NCI-H226 (cell line): Measurements from ENCODE around the gene SUFU.

Experiments used
- DNase-seq: peaks from one replicate; pipeline ENCODE4 v3.0.0-alpha.2; 2015

The SUFU gene

DNA sequence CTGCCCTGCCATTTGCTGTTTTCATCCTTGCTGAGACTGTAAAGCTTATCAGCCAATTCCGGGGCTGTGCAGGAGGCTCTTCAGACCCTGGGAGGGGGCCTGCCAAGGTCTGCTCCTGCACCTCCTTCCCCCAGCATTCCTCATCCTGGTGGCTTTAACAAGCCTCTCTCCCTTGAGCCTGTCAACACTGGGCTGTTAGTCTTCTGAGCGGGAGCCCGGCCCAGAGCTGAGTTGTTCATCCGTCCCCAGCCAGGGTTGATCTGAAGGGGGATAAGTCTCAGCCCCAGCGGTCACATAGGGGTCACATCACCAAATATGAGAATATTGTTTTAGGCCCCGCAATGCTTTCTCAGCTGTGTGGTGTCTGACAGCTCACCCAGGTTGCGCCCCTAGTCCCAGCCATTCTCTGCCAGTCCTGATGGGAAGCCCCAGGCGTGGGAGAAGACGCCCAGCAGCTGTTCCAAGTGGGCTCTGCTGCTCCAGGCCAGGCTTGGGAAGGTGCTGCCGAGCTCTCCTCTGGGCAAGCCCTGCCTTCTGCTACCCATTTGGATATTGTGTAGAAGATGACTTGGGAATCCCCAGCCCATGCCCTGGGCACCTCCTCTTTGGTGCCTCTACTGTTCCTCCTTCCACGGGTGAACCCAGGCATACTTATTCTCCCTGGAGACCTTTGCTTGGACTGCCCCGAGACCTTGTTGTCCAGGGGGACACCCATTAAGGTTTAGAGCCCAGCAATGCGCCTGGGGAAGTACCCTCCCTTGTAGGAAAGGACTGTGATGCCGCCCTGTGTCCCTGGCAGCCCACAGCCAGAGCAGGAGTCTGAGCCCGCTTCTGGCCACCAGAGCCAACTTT lies 117.0 kb downstream of the SUFU start:
- DNase-seq: no peak

DNA sequence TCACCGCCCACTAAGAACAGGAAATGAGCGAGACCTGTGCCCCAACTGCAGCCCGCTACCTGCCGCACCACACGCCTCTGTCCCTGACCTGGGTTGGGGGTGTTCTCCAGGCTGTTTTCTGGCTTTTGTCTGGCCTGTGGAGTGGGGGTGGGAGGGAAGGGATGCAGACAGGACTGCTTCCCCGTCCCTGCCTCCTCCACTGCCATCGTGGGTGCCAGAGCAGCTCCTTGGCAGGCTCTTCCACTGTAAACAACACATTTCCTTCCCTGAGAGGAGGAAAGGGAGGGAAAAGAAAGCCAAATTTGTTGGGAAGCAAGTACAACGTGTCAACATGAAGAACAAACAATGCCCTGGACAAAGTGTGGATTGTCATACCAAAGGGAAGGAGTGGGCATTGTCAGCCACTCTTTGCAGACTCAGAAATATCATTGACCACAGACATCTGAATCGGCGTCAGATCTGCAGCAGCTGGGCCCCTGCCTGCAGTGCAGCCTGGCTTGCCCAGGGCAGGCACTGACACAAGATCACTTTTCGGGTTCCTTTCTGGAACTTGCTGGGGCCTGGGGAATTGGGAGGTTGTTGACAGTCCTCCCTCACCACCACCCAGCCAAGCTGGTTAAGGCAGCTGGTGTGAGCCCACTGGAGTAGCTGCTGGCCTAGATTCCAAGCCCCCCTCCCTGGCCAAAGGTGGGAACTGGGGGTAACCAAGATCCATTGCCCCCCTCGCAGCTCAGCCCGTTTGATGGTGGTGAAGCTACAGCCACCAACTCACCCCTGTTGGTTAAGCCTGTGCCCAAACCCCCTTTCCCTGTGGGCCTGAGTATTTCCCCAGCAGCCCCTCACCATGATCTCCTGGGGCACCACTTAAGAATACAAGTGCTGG lies 117.9 kb downstream of the SUFU start:
- DNase-seq: no peak

DNA sequence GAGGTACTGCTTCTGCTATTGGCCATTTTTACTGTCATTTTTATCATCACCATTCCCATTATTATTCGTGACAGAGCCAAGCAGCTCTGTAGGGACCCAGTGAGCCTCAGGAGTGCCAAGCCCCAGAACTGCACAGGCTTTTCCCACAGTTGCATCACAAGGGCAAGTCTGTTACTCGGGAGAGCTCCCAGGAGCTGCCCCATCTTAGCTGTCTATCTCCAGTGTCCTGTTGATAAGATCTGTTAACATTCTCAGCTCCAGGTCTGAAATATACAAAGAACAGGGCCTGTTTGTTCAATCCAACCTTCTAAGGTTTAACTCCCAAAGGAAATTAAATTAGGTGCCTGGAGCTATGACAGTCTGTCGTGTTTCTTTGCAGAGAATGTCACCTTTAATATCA lies 120.3 kb downstream of the SUFU start:
- no peak for DNase-seq

DNA sequence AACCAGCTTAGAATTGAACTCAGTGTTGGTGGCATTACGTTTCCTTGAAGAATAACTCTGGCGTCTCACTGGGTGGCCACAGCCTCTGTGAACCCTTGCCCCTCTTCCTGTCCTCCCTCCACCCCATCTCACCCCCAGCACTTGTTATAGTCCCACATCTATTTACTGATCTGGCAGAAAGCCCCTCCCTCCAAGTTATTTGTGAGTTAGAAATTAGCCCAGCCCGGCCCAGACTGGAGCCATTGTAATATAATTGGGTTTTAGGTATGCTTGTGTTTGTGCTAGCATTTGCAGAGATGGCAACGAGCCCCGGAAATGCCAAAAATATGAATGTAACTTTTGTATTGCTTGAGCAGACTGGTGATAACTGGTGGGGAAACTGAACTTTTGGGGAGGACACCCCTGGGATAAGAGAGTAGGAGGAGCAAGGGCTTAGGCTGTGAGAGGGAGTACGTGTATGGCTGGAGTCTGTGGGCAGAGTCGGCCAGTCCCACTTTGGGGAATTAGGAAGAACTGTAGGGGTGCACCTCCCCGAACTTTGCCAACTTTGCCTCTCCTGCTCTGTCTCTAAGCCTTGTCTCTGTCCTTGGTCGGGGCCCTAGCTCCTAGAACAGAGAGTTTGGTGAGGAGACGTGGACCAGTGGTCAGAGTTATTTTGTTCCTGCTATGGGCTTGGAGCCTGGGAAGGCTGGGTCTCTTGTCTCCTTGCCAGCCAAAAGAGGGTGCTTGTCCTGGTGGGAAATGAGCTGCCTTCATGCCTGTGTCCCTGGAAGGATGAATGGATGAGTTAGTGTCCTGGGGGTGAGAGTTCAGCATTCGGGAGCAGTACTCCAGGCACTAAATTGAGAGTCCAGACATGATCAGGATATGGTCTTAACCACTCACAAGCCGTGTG lies 121.2 kb downstream of the SUFU start:
- DNase-seq: peak; percentile 56

DNA sequence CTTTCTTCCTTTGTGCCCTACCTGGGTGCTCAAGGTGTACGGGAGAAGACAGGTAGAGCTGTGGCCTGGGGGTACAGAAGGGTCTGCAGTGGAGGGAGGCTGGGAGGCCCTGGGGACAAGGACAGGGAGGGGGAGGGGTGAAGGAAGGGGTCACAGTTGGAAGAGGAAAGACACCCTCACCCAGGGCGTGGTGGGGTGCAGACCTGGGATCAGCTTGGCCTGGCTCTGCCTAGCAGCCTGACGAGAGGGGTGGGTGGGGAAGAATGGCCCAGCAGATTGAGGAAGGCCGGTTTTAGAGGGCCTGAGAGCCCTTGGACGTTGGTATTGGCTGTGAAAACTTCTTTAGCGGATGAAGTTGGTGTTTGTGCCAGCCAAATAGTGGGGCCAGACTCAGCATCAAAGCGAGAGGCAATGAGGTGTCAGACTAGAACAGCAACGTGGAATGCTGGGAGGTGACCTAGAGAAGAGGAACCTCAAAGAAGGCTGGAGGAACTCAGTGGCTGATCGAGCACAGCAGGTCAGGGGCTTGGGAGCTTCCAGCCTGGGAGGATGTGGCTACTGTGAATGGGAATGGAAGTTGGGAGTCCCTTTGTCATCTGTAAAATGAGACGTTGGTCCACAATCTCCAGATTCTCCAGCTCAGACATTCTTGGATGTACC lies 122.4 kb downstream of the SUFU start:
- no peak for DNase-seq

DNA sequence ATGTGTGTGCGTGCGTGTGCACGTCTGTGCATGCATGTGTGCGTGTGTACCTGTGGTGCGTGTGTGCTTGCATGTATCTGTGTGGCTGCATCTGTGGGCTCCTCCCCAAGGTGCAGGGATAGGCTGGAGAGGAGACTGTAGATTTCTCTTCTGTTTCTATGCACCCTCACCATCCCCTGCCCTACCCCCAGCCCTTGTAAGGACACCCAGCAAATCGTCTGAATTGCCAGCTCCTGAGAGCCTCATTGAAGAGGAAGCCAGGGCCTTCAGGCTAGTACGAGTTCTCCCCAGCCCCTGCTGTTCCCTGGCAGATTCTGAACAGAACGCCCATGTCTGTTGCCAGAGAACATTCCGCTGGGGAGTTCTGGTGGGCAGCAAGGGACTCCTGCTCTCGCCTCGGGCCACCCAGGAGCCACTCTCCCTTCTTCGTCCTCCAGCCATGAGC lies 123.5 kb downstream of the SUFU start:
- DNase-seq: no peak

DNA sequence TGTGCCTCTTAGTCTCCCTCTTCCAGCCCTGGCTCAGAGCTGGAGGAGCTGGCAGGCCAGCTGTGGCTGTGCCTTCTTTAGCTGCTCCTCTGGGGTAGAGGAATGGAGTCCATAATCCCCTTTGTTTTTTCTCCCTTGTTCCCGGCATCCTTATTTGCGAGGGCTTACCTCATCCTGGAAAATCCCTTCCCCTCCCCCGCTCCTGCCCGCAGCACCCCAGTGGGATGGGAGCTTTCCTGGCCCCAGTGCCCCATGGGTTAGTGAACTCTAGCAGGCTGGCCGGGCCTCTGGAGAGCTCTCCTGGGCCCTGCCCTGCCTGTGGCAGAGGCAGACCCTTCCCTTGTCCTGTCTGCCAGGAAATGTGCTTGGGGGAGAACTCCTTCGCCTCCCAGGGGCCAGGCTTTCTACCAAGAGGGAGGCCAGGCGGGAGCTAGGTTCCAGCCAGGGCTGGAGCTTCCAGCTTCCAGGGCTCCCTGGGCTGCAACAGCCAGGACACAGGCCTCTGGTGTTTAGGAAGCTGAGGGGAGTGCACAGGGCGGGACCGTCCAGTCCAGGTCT lies 124.0 kb downstream of the SUFU start:
- DNase-seq: peak; percentile 82

DNA sequence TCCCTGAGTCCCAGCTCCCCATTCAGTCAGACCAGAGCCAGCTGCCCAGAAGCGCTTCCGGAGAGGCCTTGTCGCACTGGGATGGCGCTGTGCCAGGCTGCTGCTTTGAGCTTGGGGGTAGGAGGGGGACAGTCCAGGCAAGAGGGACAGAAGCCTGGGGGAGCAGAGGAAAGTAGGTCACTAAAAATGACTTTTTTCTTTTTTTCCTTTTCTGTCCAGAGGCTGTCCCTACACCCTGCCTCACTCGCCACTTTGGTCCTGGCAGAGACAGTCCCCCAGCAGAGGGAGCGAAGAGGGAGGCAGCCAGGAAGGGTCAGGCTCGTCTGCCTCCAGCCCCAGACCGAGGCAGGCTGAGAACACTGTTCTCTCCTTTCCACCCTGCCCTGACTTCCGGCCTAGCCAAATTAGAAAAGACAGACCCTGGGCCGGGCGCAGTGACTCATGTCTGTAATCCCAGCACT lies 124.7 kb downstream of the SUFU start:
- no peak for DNase-seq

DNA sequence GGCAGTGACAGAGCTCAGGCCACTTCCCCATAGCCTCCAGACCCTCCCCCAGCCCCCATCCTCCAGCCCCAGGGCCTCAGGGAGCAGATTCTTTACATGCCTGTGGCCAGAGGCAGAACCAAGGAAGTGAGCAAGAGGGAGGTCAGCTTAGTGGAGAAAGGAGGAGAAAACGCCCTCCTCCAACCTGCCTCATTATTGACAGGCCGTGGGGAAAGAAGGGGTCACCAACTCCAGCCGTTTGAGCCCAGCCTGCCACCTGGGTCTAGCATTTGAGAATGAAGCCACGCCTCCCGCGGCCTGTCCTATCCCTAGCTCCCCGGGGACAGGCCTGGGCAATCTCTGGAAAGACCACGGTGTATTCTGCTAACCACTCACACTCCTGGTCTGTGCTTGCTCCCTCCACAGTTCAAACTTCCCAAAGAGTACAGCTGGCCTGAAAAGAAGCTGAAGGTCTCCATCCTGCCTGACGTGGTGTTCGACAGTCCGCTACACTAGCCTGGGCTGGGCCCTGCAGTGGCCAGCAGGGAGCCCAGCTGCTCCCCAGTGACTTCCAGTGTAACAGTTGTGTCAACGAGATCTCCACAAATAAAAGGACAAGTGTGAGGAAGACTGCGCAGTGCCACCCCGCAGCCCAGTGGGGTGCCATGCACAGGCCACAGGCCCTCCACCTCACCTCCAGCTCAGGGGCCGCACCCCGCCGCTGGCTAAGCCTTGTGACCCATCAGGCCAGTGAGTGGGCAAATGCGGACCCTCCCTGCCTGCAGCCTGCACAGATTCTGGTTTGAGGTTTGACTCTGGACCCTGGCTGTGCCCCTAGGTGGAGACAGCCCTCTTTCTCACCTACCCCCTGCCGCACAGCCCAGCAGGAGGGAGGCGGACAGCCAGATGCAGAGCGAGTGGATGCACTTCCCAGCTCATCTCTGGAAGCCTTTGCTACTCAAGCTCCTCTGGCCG lies 126.2 kb downstream of the SUFU start:
- peak; percentile 93 for DNase-seq

DNA sequence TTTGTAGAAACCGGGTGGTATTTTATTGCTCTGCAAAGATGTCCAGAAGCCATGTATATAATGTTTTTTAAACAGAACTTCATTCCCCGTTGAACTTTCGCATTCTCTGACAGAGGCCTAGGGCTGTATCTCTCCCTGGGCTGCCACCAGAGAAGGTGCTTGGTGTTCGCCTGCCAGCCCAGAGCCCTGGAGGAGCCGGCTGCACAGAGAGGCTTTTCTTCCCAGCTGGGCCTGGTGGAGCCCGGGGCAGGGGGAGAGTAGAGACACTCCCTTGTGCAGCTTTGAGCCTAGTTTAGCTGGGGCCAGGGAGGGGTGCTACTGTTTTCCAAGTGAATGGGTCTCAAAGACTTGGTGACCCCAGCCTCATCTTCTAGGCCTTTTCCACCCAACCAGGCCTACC lies 126.9 kb downstream of the SUFU start:
- no peak for DNase-seq

DNA sequence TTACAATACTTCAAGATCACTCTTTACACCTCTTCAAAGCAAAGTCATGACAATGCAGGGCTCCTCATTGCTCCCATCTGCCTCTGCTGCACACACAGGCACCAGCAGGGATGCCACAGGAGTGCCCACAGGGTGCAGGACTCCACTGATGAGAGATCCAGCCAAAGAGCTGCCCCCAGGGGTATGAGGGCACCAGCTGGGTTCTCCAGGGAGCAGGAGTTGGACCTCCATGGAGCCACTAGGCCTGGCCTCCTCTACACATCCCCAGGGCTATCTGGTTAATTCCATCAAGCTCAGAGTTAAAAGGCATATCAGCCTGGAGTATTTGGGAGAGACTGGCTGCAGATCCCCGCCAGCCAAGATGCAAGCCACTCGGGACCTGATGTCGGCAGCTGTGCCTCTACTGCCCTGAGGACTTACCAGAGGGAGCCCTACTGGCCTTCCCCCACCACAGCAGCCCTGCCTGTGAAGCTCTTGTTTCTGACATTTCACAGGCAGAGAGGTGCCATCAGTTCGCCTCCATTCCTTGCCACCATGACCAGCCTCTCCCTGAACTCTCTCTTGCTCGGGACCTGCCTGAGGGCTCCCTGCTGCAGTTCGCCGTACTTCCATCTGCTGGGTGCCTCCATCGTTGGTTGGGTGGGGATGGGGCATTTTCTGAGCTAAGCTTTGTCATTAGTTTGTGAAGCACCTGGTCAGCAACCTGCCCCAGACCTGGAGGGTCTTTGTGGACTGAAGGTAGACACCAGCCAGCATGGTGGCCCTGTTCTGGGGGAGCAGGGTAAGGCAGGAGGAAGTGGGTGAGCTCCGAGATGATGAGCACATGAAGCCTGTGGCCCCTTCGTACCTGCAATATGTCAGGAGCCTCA lies 128.0 kb downstream of the SUFU start:
- no peak for DNase-seq

DNA sequence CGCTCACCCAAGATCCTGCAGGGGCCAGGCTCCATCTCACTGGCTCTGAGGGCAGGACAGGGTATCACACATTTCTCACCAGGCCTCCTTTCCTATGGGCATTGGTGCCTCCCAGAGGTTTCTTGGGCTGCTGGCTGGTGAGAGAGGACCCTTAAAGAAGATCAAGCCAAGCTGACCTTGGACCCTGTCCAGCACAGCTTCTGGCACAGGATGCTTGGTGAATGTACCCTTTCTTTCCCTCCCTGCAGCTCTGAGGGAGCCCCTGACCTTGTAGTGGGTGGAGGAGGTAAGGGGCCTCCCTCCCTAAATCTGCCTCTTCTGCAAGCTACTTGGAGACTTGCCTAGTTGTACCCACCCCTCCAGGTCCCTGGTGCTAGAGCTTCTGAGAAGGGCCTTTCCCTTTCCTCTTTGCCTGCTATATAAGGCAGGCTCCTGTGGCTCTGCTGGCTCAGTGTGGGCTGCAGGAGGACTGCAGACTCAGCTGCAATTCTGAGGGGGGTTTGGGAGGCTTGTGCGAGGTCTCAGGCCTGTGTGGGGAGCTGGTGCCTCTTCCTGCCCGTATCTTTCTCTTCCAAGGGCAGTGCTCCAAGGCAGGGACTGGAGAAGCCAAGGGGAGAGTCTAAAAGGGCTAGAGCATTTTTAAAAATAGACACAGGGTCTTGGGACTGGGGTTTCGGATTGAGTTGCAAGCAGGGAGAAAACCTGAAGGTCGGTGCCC lies 128.8 kb downstream of the SUFU start:
- DNase-seq: peak; percentile 54

DNA sequence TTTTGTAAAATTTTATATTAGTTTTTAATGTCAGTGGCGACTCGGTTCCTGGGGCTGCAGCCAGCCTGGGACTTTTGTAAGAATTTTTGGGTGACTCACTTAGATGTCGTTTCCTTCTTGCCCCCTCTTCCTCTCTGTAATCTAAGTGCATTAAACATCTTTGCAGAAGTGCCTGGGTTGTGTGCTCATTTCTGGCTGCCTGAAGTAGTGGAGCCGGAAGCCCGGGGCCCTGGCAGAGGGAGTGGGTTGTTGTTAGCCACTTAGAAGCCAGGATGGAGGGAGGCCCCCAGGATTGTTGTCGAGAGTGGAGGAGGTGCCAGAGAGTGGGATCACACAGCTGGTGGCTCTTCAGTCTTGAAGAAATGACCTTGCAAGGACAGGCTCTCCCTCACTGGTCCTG lies 129.5 kb downstream of the SUFU start:
- peak; percentile 50 for DNase-seq

DNA sequence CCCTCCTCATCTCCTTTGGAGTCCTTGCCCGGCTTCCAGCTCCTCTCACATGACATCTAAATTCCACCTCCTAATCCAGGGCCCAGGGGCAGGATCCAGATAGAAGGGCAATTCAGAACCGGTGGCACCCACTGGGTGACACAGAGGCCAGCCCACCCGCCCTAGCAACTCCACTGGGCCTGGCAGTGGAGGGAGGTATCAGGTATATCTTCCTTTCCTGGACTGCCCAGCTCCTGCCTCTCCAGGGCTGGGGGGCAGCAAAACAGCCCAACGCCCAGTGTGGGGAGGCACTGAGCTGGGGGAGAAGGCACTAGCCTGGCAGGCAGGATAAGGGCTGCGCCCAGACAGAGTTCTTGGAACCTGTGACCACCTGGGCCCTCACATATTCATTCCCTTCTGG lies 130.1 kb downstream of the SUFU start:
- no peak for DNase-seq

DNA sequence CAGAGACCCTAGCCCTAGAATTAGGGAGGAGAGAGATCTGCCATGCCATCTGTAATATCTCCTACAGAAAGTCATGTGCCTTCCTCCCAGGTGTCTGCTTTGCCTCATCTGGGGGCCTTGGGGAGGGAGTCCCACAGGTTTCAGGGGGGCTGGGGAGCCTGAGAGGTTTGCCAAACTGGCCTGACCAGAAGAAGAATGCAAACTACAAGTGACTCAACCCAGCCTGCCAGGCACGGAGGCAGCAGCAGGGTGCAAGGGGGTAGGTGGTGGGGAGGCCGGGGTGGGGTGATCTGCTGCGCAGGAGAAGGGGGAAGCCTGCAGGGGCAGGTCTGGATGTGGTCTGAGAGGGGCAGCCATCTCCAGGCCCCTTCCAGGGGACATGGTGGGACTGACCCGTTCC lies 130.9 kb downstream of the SUFU start:
- no peak for DNase-seq

DNA sequence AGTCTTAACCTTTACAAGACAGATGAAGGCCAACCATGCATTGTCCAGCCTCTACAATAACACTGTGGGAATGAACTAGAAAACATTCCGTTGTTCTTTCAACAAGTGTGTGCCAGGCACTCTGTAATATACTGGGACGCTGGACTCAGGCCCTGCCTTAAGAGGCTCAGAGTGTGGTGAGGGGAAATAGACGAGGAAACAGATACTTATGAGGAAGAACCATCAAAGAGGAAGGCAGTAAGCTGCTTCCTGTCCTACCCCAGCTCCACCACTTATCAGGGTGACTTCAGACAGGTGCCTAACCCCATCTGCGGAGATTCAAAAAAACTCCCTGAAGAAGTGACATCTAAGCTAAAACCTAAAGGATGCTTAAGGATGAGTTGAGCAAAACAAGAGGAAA lies 131.6 kb downstream of the SUFU start:
- DNase-seq: no peak

DNA sequence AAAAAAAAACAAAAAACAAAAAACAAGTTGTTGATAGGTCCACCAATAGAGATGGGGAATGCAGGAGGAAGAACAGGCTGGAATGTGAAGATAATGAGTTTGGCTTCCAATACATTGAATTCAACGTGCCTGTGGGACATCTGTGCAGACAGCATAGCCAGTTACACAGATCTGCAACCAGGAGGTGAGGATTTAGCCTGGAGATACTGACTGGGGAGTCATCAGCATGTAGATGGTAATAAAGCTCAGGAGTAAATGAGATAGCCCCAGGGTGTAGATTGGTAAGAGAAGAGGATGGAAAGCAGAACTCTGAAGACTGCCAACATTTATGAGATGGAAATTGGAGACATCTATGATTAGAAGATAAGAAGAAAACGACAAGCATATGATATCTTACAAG lies 135.8 kb downstream of the SUFU start:
- DNase-seq: no peak

DNA sequence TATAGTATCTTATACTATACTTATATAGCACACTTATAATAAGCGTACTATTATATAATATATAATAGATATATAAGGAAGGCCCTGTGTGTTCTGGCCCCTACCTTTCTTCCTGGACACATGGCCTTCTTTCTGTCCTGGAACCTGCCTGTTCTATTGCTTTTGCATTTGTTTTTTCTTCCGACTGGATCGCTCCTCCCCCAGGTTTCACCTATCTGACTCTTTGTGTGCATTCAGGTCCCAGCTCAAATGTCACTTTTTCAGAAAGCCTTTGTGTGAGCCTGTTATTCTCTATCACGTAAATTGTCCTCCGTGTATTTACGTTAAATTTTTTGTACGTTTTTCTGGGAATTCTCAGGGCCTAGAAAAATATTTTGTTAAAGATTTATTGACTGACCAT lies 137.6 kb downstream of the SUFU start:
- no peak for DNase-seq
